Uterine smooth muscle cell (primary cell): ENCODE measurements around the gene DPM2. TPM values are rescaled to one million over a fixed set of nuclear protein-coding genes. Genes with fewer than 3 reads are reported as not detected.

Experiments
- total RNA-seq: library from RNA; depleted of rRNA; stranded (reverse); fragments of >200 nt; gene quantifications from 2 replicates; pipeline ENCODE4 v1.2.3, GENCODE V29; 2014

DPM2 gene
- 13.0 and 14.3 TPM in 2 replicates for total RNA-seq

GRCh38 chr9:127937388-127938297 lies at the start of gene DPM2:
Gene DPM2 (minus strand): TSS chr9:127937854. CDS start chr9:127937820, 34 bp downstream.

GRCh38 chr9:127980706-127981558 lies 43.3 kb upstream of the DPM2 start, which contains the start of gene EEIG1:
Gene EEIG1 (minus strand): TSS chr9:127980989. CDS start chr9:127980137, 852 bp downstream.

GRCh38 chr9:127930231-127931091 lies 7.2 kb downstream of the DPM2 start, which contains the start of gene PIP5KL1:
Gene PIP5KL1 (minus strand): TSS chr9:127930777. CDS start chr9:127930752, 25 bp downstream.

GRCh38 chr9:127916720-127917581 lies 20.7 kb downstream of the DPM2 start, which contains the start of gene ST6GALNAC4:
Gene ST6GALNAC4 (minus strand): TSS chr9:127917041. CDS start chr9:127916419, 622 bp downstream.

GRCh38 chr9:127899128-127899943 lies 38.3 kb downstream of the DPM2 start, which contains the start of gene ST6GALNAC6:
Gene ST6GALNAC6 (minus strand): TSS chr9:127899603. CDS start chr9:127897981, 1,622 bp downstream.

Other genes with a start within 250 kb of the DPM2 start
- under 0.01 TPM in 1 of 2 replicates, not detected in the other for gene CFAP157, start 230.9 kb downstream of the DPM2 start, total RNA-seq
- gene PTRH1, start 222.2 kb downstream of the DPM2 start, total RNA-seq, result 19.7 and 21.7 TPM in 2 replicates
- gene TTC16, start 221.8 kb downstream of the DPM2 start, total RNA-seq, result 0.11 TPM in 1 of 2 replicates, not detected in the other
- gene TOR2A, start 202.6 kb downstream of the DPM2 start, total RNA-seq, result 2.6 and 2.7 TPM in 2 replicates
- gene SH2D3C, start 159.2 kb downstream of the DPM2 start, total RNA-seq, result 0.11 and 0.25 TPM in 2 replicates
- 44.3 and 46.0 TPM in 2 replicates for gene CDK9, start 151.8 kb downstream of the DPM2 start, total RNA-seq
- gene FPGS, start 135.0 kb downstream of the DPM2 start, total RNA-seq, result 62.2 and 69.2 TPM in 2 replicates
- gene ENG, start 83.2 kb downstream of the DPM2 start, total RNA-seq, result 5.8 and 7.1 TPM in 2 replicates
- gene AK1, start 60.2 kb downstream of the DPM2 start, total RNA-seq, result 15.1 and 15.2 TPM in 2 replicates
- gene ST6GALNAC6, start 38.3 kb downstream of the DPM2 start, total RNA-seq, result 26.1 and 29.6 TPM in 2 replicates
- gene ST6GALNAC4, start 20.8 kb downstream of the DPM2 start, total RNA-seq, result 19.5 and 21.9 TPM in 2 replicates
- 1.2 and 3.1 TPM in 2 replicates for gene PIP5KL1, start 7.1 kb downstream of the DPM2 start, total RNA-seq
- 10.2 and 15.0 TPM in 2 replicates for gene EEIG1, start 43.1 kb upstream of the DPM2 start, total RNA-seq
- gene NAIF1, start 129.5 kb upstream of the DPM2 start, total RNA-seq, result 10.5 and 11.1 TPM in 2 replicates
- 49.7 and 55.6 TPM in 2 replicates for gene SLC25A25, start 130.4 kb upstream of the DPM2 start, total RNA-seq
- 55.0 and 82.1 TPM in 2 replicates for gene PTGES2, start 189.9 kb upstream of the DPM2 start, total RNA-seq
- gene LCN2, start 211.6 kb upstream of the DPM2 start, total RNA-seq, result not detected in 2 replicates
- 23.0 and 35.4 TPM in 2 replicates for gene BBLN, start 222.4 kb upstream of the DPM2 start, total RNA-seq